GM19324 (cell line): ENCODE results near the gene ALG14.
A peak's percentile ranks its signal among the peaks of the same experiment; 100 is the strongest.
"Not testable (repeated sequence)": the region's sequence is repeated elsewhere in the genome, so short reads cannot be mapped to it uniquely, and the experiment has no call there.

Experiments
- ATAC-seq: cut with Tn5 transposase; IDR thresholded peaks from one replicate; pipeline ENCODE4 v1.9.1; 2021; ENCODE audit warnings: mild to moderate bottlenecking, moderate library complexity; ENCODE audit not compliant: unreplicated experiment, low FRiP score

The ALG14 gene

DNA sequence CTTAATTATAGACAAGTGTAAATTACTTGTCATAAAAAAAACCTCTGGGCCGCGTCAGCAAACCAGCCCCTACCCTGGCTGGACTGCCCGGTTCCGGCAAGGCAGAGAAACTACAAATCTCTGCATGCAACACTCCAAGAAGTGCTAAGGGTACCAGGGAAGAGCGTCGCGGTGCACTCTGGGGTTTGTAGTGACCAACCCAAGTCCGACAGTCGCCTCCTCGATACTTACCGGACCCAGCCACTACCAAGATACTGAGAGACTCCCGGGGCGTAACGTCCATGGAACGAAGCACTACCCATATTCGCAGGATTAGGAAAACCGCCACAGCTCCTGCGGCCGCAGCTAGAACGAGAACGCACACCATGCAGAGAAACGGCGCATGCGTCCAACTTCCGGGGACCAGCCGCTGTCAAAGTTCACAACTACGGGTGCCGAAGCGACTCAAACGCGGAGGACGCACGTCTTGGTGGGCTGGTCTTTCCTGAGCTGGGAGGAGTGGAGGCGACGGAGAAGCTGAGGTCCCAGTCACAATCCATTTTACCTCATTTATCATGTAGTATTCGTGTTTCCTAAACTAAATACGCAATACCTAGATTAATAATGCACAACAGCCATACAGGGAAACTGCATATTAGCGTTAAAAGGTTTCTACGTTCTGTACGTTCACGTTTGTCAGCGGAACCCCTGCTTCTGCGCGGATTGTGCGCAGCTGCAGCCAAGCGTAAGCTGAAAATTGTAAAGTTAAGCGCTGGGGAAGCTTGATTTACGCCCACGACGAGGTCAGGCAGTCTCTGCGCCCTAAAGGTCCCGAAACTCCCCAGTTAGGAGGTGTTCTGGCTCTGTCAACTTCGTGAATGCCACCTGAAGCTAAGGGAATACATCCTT lies at the start of gene ALG14:
Gene ALG14, minus strand, starts transcription at position 420 of the 888 bp plus-strand sequence. Its CDS starts 53 bp downstream, at position 367.
- peak; percentile 98 for ATAC-seq

DNA sequence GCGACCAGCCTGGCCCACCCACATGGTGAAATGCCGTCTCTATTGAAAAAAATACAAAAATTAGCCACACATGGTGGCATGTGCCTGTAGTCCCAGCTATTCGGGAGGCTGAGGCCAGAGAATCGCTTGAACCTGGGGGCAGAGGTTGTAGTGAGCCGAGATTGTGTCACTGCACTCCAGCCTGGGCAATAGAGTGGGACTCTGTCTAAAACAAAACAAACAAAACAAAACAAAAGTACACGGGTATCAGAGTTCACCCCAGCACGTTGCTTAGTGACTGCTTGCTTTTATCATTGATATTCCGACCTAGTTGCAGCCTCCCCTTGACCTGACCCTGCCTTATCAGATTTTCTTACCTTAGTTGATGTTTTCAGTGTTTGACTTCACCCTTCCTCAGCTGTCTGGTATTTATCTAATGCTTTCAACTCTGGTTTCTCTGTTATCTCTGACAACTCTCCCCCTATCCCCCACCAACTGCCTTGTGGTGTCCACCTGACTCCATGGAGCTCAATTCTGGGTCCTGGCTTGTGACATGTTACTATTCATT lies 49.5 kb upstream of the ALG14 start:
- ATAC-seq, result no peak

GRCh38 chr1:95119273-95119672 lies 46.5 kb upstream of the ALG14 start:
- ATAC-seq, result no peak

DNA sequence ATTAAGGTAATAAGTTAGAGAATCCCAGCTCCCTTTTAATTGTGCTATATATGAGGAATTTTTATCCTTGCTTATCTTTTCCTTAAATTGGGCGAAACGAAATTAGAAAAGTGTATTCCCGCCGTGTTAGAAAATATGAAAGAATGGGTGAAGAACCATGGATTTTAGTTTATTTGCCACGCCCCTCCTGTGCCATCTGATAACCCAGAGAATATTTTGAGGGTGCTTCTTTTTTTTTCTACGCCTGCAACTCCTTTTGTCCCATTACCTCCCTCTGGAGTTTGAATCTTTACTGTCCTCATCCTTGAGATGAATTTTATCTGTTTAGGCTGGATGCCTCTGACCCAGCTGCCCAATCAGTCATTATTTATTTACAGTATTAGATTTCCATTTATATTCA lies 46.0 kb upstream of the ALG14 start:
- ATAC-seq, result no peak

DNA sequence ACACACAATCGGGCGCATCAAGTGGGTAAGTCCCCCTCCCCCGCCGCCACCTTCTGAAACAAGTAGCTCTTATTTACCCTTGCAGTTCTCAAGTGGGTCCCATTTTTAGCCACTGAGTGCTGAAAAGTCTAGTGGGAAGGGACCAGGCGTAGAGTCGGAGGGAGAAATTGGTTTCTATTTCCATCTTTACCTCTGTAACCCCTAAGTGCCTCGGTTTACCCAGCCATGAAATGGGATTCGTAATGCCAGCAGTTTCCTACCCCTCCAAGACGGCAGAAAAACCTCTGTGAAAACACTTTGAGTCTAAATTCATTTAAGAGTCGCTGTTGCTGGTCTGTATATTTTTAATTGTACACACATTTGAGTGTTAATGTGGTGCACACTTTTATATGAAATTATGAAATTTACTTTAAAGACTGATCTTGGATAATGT lies 45.3 kb upstream of the ALG14 start:
- ATAC-seq, result no peak

DNA sequence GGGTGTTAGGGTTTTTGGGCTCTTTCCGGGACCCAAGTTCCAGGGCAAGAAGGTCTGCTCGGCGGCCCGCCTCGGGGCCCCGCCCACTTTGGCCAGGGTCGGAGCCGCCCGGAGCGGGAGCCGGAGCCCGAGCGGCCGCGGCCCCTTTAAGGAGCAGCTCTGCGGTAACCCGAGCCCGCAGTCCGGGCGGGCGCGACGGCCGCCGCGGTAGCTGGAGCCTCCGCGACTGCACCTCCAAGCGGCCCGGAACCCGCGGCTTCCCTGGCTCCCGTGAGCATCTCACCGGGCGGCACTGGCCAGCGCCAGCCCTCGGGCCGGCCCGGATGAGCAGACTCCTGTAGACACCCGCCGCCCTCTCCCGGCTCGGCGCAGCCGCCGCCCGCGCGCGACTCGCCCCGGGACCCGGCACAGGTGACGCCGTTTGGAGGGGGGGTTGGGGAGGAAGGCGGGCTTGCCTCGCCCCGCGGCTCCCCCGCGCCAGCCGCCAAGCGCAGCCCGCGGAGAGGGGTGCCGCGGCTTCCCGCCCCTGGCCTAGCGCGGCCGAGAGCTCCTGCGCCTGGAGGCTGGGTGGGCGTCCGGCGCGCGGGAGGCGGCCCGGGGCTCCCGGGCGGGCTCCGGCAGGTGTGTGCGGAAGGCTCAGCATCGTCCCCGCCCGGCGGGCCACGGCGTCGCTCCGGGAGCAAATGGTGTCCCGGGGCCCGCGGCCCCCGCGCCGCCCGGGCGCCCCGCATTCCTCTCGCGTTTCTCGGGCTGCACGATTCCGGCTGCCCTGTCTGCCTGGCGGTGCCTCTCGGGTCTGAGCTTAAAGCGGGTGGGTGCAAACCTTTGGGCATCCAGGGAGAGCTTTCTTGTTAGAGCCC lies 44.7 kb upstream of the ALG14 start, which contains the start of gene TLCD4:
Gene TLCD4, plus strand, starts transcription at position 149 of the 860 bp plus-strand sequence. CDS start 26,547 bp downstream, outside the sequence.
- ATAC-seq, result peak; percentile 67

- ATAC-seq, result peak; percentile 57
Measured at GRCh38 chr1:95116580-95117206, 43.9 kb upstream of the ALG14 start.

DNA sequence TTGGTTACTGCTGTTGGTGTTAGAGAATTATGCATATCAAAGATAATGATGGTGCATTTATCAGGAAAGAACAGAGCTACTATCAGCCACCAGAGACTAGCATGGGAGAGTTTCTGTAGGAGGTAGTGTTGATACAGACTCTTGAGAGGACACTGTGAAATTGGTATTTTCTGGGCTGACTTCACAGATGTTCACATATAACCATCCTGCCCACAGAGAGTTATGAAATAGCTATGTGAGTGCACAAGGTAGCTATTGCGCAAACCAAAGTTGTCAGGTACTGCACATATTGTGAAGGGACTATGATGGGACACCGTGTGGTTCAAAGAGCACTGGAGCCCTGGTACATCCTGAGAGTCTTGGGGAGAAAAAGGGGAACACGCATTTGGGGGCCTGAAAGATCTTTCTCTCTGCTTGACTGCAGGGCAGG lies 43.0 kb upstream of the ALG14 start:
- no peak for ATAC-seq

GRCh38 chr1:95113684-95114083 lies 40.9 kb upstream of the ALG14 start:
- no peak for ATAC-seq

- ATAC-seq, result no peak
Measured at GRCh38 chr1:95111014-95111413, 38.3 kb upstream of the ALG14 start.

DNA sequence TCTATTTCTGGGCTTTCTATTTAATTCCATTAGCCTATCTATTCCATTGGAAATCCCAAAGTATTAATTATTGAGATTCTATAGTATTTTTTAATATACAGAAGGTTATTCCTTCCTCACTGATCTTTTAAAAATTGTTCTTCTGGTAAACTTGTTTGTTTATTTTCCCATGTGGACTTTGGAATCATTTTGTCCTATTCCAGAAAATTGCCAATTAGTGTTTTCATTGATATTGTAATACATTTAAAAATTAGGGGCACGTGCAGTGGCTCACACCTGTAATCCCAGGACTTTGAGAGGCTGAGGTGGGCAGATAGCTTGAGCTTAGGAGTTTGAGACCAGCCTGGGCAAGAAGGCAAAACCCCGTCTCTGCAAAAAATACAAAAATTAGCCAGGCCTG lies 36.0 kb upstream of the ALG14 start:
- ATAC-seq, result no peak

GRCh38 chr1:95098196-95098595 lies 25.4 kb upstream of the ALG14 start:
- no peak for ATAC-seq

DNA sequence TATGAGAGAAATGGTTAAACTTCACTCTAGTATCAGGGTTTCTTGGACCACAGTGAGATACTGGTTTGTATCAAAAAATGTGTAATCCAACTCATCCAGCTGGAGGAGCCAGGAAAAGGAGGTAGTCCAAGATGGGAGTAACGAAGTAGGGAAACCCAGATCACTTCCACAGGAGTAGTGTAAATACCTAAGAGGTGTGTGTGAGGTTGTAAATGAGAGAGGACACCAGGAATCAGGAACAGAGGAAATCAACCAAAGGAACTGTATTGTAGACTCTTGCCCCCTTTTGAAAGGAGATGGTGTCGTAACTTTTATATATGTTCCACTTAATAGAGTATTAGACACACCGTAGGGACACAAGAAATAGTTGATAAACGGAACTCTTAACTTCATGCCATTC lies 24.7 kb upstream of the ALG14 start:
- no peak for ATAC-seq

GRCh38 chr1:95096218-95096841 lies 23.6 kb upstream of the ALG14 start:
- peak; percentile 40 for ATAC-seq

GRCh38 chr1:95095833-95096217 lies 23.1 kb upstream of the ALG14 start:
- peak; percentile 98 for ATAC-seq

- ATAC-seq, result no peak
Measured at GRCh38 chr1:95094923-95095322, 22.2 kb upstream of the ALG14 start.

DNA sequence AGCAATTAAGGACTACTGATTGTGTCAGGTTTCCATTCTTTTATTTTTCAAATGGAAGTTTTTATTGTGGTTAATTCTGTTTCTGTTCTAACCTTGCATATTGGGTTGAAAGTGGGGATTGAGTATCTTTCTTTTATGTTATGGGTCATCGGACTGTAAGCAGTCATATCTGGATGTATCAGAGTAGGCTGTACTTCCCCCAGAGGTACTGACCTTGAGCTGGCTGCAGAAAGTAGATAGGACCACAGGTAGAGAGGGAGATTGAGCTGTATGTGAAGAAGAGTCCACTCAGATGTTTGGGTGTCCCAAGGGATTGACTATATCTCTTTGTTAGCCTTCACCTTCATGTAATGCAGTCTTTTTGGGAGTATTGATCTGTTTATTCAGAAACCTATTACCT lies 20.5 kb upstream of the ALG14 start:
- no peak for ATAC-seq

DNA sequence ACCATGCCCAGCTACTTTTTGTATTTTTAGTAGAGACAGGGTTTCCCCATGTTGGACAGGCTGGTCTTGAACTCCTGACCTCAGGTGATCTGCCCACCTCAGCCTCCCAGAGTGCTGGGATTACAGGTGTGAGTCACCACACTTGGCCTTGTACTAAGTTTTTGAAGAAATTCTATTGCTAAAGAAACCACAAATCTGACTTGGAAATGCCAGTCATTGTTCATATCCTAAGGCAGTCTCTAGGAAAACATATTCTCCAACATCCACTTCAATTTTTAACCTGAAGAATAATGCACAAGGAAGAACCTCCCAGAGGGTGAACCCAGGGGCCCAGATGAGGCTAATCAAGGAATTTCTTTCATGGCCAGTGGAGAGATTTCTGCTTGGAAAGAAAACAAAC lies 20.1 kb upstream of the ALG14 start:
- not testable (repeated sequence) for ATAC-seq

GRCh38 chr1:95091290-95091689 lies 18.5 kb upstream of the ALG14 start:
- not testable (repeated sequence) for ATAC-seq
